B cell (primary cell): ENCODE results near the gene TRAM2.

ENCODE experiments used
- CTCF ChIP-seq: fragments of 200-600 bp; IDR thresholded peaks from one replicate; pipeline ENCODE4 v1.8.0; 2022; ENCODE audit warnings: antibody characterized with exemption, mild to moderate bottlenecking
- EZH2 ChIP-seq: IDR thresholded peaks from 2 replicates; pipeline ENCODE4 v1.6.1; 2012; ENCODE audit warnings: borderline replicate concordance, low read depth, mild to moderate bottlenecking, moderate library complexity, low read length; ENCODE audit not compliant: insufficient read depth, poor library complexity, severe bottlenecking

- TF ChIP-seq CTCF (no peak), EZH2 (no peak)
Observed at GRCh38 chr6:52579006-52579660, 2.3 kb upstream of the TRAM2 start.
